ENCODE results near the gene CHCHD10. TPM values are rescaled to one million over a fixed set of nuclear protein-coding genes. Genes with fewer than 3 reads are reported as not detected.

Gene CHCHD10
- total RNA-seq, 4 donors from 2014 or later = 19.9 to 61.2 (median 31.2) TPM

DNA sequence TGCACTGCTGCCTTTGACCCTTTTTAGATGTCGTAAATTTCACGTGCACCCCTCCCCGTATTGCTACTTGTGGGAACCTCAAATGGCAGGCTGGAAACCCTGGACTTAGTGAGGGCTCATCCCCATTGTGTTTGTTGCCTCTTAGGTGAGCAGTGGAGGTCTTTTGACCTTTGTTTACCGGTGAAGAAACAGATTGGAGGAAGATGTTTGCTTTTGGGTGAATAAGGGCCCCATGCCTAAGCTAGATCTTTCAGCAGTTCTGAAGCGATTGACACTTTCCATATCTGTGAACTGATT lies 19.8 kb upstream of the CHCHD10 start:
- DNase-seq (ENCODE audit: low spot score) = no peak
- TF ChIP-seq, protein P1, sequence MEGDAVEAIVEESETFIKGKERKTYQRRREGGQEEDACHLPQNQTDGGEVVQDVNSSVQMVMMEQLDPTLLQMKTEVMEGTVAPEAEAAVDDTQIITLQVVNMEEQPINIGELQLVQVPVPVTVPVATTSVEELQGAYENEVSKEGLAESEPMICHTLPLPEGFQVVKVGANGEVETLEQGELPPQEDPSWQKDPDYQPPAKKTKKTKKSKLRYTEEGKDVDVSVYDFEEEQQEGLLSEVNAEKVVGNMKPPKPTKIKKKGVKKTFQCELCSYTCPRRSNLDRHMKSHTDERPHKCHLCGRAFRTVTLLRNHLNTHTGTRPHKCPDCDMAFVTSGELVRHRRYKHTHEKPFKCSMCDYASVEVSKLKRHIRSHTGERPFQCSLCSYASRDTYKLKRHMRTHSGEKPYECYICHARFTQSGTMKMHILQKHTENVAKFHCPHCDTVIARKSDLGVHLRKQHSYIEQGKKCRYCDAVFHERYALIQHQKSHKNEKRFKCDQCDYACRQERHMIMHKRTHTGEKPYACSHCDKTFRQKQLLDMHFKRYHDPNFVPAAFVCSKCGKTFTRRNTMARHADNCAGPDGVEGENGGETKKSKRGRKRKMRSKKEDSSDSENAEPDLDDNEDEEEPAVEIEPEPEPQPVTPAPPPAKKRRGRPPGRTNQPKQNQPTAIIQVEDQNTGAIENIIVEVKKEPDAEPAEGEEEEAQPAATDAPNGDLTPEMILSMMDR (IDR thresholded peaks at IDR 0.05) = no peak
- ATAC-seq (ENCODE audit: low FRiP score) = no peak

DNA sequence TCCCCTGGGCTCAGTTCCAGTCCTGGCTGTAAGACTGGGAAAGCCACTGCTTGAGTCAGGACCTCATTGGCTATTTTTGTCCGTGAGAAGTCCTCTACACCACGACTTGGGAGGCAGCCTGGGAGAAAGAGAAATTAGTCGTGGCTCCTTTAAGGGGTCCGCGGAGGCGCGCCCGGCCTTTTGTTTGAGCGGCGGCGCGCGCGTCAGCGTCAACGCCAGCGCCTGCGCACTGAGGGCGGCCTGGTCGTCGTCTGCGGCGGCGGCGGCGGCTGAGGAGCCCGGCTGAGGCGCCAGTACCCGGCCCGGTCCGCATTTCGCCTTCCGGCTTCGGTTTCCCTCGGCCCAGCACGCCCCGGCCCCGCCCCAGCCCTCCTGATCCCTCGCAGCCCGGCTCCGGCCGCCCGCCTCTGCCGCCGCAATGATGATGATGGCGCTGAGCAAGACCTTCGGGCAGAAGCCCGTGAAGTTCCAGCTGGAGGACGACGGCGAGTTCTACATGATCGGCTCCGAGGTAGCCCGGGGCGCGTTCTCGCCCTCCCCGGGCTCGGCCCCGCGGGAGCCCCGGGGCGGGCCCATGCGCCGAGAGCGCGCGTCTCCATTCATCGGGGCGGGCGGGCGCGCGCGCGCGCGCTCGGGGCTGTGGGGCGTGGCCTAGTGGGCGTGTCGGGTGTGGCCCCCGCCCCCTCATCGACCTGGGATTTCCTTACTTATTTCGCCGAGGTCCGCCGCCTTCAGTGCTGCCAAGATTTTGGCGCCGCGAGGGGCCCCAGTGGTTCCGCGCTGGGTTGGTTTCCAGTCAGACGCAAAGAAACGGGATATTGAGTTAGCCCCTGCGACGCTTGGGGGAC lies 19.2 kb upstream of the CHCHD10 start, which contains the start of gene SMARCB1:
Gene SMARCB1, plus strand, starts transcription at position 215 of the 848 bp plus-strand sequence. Its CDS starts 204 bp downstream, at position 419.
- TF ChIP-seq, protein P1 (IDR thresholded peaks at IDR 0.05) = no peak
- peak; percentile 78 for DNase-seq (ENCODE audit: low spot score)
- ATAC-seq (ENCODE audit: low FRiP score) = peak; percentile 88

DNA sequence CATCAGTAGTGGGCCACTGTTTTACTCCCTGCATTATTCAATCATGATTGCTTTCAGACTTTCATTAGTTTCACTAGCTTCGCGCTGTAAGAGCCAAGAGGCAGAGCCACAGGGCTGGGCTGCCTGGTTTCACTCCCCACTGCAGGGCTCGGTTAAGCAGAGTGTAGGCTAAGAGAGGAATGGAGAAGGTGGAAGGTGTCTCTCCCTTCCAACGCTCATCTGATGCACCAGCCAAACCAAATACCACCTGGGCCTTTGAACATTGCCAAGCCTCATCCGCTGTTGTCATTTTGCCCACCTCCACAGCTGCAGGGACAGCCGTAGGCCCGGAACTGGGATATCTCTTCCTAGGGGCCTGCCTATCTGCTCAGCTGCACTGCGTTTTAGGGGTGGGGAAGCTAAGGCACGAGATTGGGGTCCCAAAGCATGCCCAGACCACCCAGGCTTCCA lies 18.5 kb upstream of the CHCHD10 start:
- no peak for ATAC-seq (ENCODE audit: low FRiP score)
- DNase-seq (ENCODE audit: low spot score) = no peak
- TF ChIP-seq, protein P1 (IDR thresholded peaks at IDR 0.05) = no peak

DNA sequence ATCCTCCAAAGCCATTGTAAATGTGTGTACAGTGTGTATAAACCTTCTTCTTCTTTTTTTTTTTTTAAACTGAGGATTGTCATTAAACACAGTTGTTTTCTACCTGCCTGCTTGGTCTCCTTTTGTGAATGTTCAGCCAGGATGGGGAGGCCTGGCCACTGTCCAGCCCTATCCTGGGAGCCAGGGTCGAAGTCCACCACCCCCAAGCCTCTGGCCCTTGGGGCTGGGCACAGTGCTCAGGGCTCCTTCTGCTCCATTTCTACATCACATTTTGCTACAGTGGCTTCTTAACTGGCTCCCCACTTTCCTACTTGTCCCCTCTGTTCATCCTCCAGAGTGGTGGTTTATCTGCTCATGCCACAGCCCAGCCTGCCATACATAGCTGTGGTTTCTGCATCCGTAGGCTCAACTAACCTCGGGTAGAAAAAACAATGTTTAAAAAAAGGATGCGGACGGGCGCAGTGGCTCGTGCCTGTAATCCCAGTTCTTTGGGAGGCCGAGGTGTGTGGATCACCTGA lies 16.5 kb upstream of the CHCHD10 start:
- no peak for DNase-seq (ENCODE audit: low spot score)
- TF ChIP-seq, protein P1 (IDR thresholded peaks at IDR 0.05) = no peak
- no peak for ATAC-seq (ENCODE audit: low FRiP score)

DNA sequence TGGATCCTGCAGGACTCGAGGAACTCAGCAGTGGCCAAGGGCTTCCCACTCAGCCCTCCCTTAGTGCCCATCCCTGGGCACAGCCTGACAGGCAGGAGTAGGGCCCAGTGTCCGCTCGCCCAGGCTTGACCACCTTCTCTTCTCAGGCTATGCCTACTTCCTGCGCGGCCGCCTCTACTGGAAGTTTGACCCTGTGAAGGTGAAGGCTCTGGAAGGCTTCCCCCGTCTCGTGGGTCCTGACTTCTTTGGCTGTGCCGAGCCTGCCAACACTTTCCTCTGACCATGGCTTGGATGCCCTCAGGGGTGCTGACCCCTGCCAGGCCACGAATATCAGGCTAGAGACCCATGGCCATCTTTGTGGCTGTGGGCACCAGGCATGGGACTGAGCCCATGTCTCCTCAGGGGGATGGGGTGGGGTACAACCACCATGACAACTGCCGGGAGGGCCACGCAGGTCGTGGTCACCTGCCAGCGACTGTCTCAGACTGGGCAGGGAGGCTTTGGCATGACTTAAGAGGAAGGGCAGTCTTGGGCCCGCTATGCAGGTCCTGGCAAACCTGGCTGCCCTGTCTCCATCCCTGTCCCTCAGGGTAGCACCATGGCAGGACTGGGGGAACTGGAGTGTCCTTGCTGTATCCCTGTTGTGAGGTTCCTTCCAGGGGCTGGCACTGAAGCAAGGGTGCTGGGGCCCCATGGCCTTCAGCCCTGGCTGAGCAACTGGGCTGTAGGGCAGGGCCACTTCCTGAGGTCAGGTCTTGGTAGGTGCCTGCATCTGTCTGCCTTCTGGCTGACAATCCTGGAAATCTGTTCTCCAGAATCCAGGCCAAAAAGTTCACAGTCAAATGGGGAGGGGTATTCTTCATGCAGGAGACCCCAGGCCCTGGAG lies 15.7 kb upstream of the CHCHD10 start:
- DNase-seq (ENCODE audit: low spot score) (no peak), ATAC-seq (ENCODE audit: low FRiP score) (no peak)
- TF ChIP-seq, protein P1 (IDR thresholded peaks at IDR 0.05) = no peak

DNA sequence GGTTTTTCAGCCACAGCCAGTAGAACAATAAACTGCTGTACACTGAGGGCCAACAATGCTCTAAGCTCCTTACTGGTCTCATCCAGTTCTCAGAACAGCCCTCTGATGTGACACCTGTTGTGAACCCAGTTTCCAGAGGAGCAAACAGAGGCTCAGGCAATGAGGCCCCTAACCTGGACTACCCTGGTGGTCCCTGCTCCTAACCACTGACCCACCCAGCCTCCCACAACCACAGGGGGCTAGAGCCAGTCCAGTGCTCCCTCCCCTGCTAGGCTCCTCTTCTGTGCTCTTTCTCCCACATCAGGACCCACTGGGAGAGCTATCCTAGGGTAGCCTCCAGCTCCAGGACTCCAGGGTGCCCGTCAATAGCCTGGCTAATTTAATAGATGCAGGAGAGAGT lies 14.9 kb upstream of the CHCHD10 start:
- DNase-seq (ENCODE audit: low spot score) = no peak
- TF ChIP-seq, protein P1 (IDR thresholded peaks at IDR 0.05) = no peak
- no peak for ATAC-seq (ENCODE audit: low FRiP score)
